ENCODE measurements around the gene GUCY2C.
"Not testable (repeated sequence)": the region's sequence is repeated elsewhere in the genome, so short reads cannot be mapped to it uniquely, and the experiment has no call there.

GUCY2C gene

GRCh38 chr12:14700935-14701334 lies 4.5 kb upstream of the GUCY2C start:
- H3K9ac ChIP-seq (ENCODE audit: low read length), result no peak overlapping the region
- peak overlapping the region; percentile 17 for H3K27ac ChIP-seq (ENCODE audit: low read depth, low read length)
- H3K4me1 ChIP-seq (ENCODE audit: control insufficient read depth, insufficient read depth, low read length), result no peaks in the 10 kb centered on the region
- H3K4me3 ChIP-seq (ENCODE audit: low read length), result no peak overlapping the region
- H3K27me3 ChIP-seq (ENCODE audit: control insufficient read depth, insufficient read depth, low read length), result no peaks in the 10 kb centered on the region
- H3K36me3 ChIP-seq (ENCODE audit: control insufficient read depth, insufficient read depth, low read length), result no peaks in the 10 kb centered on the region

DNA sequence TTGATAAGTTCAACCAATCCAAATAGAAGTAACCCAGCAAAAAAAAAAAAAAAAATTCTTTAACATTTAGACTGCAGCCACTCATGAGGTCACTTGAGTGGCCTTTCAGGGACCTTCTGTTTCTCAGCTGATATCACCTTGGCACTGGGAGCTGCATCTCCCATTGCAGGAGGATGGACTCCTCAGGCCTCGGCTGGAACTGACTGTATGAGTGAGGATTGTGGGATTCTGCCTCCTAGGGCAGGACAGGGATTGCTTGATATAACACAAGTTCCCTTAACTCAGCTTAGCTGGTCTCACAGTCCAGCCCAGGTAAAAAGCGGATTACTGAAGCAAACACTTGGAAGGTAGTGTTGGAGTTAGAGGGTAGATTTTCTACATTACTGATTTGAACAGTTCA lies 3.5 kb upstream of the GUCY2C start:
- Histone ChIP-seq H3K4me1 (ENCODE audit: control insufficient read depth, insufficient read depth, low read length) (no peaks in the 10 kb centered on the region), H3K36me3 (ENCODE audit: control insufficient read depth, insufficient read depth, low read length) (no peaks in the 10 kb centered on the region), H3K9ac (ENCODE audit: low read length) (no peak overlapping the region), H3K27me3 (ENCODE audit: control insufficient read depth, insufficient read depth, low read length) (no peaks in the 10 kb centered on the region), H3K4me3 (ENCODE audit: low read length) (no peak overlapping the region), H3K27ac (ENCODE audit: low read depth, low read length) (no peak overlapping the region)

DNA sequence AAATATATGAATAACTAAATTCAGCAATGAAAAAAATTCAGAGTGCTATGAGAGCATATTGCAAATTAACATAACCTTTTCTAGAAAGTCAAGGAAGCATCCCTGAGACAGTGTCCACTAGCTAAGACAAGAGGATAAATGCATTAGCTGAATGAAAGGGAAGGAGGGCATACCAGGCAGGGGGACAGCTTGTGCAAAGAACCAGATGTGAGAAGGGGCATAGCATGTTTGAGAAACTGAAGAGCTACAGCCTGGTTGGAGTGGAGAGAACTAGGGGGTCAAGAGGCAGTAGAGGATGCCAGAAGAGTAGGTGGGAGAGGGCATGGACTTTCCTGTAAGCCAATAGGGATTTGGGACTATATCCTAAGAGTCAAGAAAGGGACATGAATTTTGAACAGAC lies 2.2 kb upstream of the GUCY2C start:
- Histone ChIP-seq H3K36me3 (ENCODE audit: control insufficient read depth, insufficient read depth, low read length) (no peaks in the 10 kb centered on the region), H3K4me1 (ENCODE audit: control insufficient read depth, insufficient read depth, low read length) (no peaks in the 10 kb centered on the region), H3K27me3 (ENCODE audit: control insufficient read depth, insufficient read depth, low read length) (no peaks in the 10 kb centered on the region), H3K27ac (ENCODE audit: low read depth, low read length) (no peak overlapping the region), H3K4me3 (ENCODE audit: low read length) (no peak overlapping the region), H3K9ac (ENCODE audit: low read length) (no peak overlapping the region)

DNA sequence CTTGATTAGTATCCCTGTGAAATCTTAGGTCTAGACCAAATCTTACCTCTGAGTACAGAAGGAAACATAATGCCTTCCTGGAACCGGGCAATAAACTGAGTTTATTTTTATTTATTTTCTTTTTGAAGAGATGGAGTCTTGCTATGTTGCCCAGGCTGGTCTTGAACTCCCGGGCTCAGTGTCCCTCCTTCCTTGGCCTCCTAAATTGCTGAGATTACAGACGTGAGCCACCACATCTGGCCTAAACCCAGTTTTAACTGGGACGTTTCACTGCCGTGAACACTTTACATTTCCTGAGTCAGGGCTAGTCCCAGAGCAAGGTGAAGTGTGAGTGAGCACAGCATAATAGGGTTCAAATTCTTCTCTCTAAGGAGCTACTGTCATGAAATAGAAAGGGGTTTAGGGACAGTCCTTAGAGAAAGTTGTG lies 671 bp downstream of the GUCY2C start:
- no peaks in the 10 kb centered on the region for H3K27me3 ChIP-seq (ENCODE audit: control insufficient read depth, insufficient read depth, low read length)
- H3K27ac ChIP-seq (ENCODE audit: low read depth, low read length), result no peak overlapping the region
- H3K36me3 ChIP-seq (ENCODE audit: control insufficient read depth, insufficient read depth, low read length), result no peaks in the 10 kb centered on the region
- no peak overlapping the region for H3K9ac ChIP-seq (ENCODE audit: low read length)
- peak overlapping the region; percentile 60 for H3K4me3 ChIP-seq (ENCODE audit: low read length)
- H3K4me1 ChIP-seq (ENCODE audit: control insufficient read depth, insufficient read depth, low read length), result no peaks in the 10 kb centered on the region

- peak overlapping the region; percentile 32 for H3K4me3 ChIP-seq (ENCODE audit: low read length)
- no peak overlapping the region for H3K9ac ChIP-seq (ENCODE audit: low read length)
- no peaks in the 10 kb centered on the region for H3K27me3 ChIP-seq (ENCODE audit: control insufficient read depth, insufficient read depth, low read length)
- no peaks in the 10 kb centered on the region for H3K4me1 ChIP-seq (ENCODE audit: control insufficient read depth, insufficient read depth, low read length)
- no peak overlapping the region for H3K27ac ChIP-seq (ENCODE audit: low read depth, low read length)
- H3K36me3 ChIP-seq (ENCODE audit: control insufficient read depth, insufficient read depth, low read length), result no peaks in the 10 kb centered on the region
Measured at GRCh38 chr12:14694970-14695369, 1.4 kb downstream of the GUCY2C start.

DNA sequence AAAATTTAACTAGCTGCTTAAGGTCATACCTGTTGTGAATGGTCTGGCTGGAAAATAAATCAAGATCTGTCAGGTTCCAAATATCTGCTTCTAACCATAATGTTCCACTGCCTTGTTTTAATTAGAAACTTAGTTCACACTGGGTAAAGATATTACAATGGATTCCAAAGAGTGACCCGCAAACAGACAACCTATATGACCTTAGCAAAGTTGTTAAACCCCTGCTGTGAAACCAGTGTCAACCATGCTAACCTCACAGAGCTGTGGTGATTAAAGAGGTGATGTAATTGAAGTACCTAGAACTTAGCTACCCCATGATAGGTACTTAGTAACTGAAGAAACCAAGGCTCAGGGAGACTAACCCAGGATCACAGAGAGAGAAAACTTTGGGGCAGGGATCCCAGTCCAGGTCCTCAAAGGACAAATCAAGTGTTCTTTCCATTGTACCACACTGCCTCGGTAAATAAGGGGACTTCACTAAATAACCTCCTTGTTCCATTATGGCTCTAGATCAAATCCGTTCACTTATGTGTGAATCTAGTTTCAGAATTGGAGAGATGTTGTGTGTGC lies 2.2 kb downstream of the GUCY2C start:
- Histone ChIP-seq H3K27ac (ENCODE audit: low read depth, low read length) (no peak overlapping the region), H3K4me1 (ENCODE audit: control insufficient read depth, insufficient read depth, low read length) (no peaks in the 10 kb centered on the region), H3K36me3 (ENCODE audit: control insufficient read depth, insufficient read depth, low read length) (no peaks in the 10 kb centered on the region), H3K9ac (ENCODE audit: low read length) (no peak overlapping the region), H3K27me3 (ENCODE audit: control insufficient read depth, insufficient read depth, low read length) (no peaks in the 10 kb centered on the region), H3K4me3 (ENCODE audit: low read length) (peak overlapping the region; percentile 41)

- Histone ChIP-seq H3K27me3 (ENCODE audit: control insufficient read depth, insufficient read depth, low read length) (no peaks in the 10 kb centered on the region), H3K4me3 (ENCODE audit: low read length) (no peak overlapping the region), H3K36me3 (ENCODE audit: control insufficient read depth, insufficient read depth, low read length) (no peaks in the 10 kb centered on the region), H3K9ac (ENCODE audit: low read length) (no peak overlapping the region), H3K27ac (ENCODE audit: low read depth, low read length) (no peak overlapping the region), H3K4me1 (ENCODE audit: control insufficient read depth, insufficient read depth, low read length) (no peaks in the 10 kb centered on the region)
Measured at GRCh38 chr12:14693116-14693515, 3.3 kb downstream of the GUCY2C start.

DNA sequence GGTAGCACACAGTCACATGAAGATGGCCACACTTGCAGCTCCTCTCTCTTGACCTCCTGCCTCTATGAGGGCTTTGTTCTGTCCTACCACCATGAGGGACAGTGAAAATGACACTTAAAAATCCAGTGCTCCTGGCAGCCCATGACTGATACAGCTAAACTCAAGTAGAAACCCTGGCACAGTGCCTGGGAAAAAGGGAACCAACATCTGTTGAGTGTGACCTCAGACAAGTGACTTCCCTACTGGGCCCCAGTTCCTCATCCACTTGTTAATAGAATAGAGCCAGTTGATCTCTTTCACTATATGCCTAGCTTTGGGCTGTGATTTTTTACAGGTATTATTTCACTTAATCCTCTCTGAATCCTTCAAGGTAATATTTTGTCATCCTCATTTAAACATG lies 4.8 kb downstream of the GUCY2C start:
- H3K9ac ChIP-seq (ENCODE audit: low read length), result no peak overlapping the region
- H3K36me3 ChIP-seq (ENCODE audit: control insufficient read depth, insufficient read depth, low read length), result no peaks in the 10 kb centered on the region
- no peak overlapping the region for H3K27ac ChIP-seq (ENCODE audit: low read depth, low read length)
- H3K27me3 ChIP-seq (ENCODE audit: control insufficient read depth, insufficient read depth, low read length), result no peaks in the 10 kb centered on the region
- H3K4me1 ChIP-seq (ENCODE audit: control insufficient read depth, insufficient read depth, low read length), result no peaks in the 10 kb centered on the region
- H3K4me3 ChIP-seq (ENCODE audit: low read length), result no peak overlapping the region

DNA sequence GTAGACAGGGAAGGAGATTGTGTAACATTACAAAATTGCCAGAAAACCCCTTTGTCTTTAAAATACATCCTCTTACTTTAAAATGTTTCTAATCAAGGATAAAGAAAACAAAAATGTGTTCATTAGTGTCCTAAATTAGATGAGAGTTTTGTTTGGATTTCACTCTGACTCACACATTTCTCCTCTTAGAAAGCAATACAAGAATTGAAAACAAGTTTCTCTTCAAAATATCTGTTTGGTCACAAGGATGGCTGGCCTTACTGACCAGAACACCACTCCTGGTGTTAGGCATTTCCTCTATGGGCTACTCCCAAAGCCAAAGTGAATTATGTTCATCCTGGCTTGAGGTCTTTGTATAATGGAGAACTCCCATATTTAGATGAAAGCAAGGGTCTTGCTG lies 6.4 kb downstream of the GUCY2C start:
- Histone ChIP-seq H3K9ac (ENCODE audit: low read length) (no peak overlapping the region), H3K4me1 (ENCODE audit: control insufficient read depth, insufficient read depth, low read length) (no peaks in the 10 kb centered on the region), H3K4me3 (ENCODE audit: low read length) (no peak overlapping the region), H3K36me3 (ENCODE audit: control insufficient read depth, insufficient read depth, low read length) (no peaks in the 10 kb centered on the region), H3K27me3 (ENCODE audit: control insufficient read depth, insufficient read depth, low read length) (no peaks in the 10 kb centered on the region), H3K27ac (ENCODE audit: low read depth, low read length) (no peak overlapping the region)

DNA sequence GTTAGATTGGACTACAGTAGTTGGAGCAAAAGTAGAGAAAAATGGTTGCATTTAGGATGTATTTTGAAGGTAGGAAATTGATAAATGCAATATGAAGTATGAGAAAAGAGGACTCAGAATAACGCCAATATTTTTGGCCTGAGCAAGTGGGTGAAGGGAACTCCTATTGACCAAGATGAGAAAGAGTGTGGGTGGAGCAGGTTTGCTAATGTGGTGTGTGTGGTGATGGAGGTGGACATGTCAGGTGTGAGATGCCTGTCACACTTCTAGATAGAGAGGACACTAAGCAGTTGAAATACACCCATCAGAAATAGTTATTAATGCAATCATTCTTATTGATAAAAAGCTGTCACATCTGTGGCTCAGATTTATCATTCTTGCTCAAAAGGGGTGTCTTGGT lies 7.3 kb downstream of the GUCY2C start:
- Histone ChIP-seq H3K4me1 (ENCODE audit: control insufficient read depth, insufficient read depth, low read length) (no peaks in the 10 kb centered on the region), H3K27me3 (ENCODE audit: control insufficient read depth, insufficient read depth, low read length) (no peaks in the 10 kb centered on the region), H3K36me3 (ENCODE audit: control insufficient read depth, insufficient read depth, low read length) (no peaks in the 10 kb centered on the region), H3K27ac (ENCODE audit: low read depth, low read length) (no peak overlapping the region), H3K4me3 (ENCODE audit: low read length) (no peak overlapping the region), H3K9ac (ENCODE audit: low read length) (no peak overlapping the region)

GRCh38 chr12:14682231-14682630 lies 14.2 kb downstream of the GUCY2C start:
- H3K9ac ChIP-seq (ENCODE audit: low read length); H3K36me3 ChIP-seq (ENCODE audit: control insufficient read depth, insufficient read depth, low read length); H3K27me3 ChIP-seq (ENCODE audit: control insufficient read depth, insufficient read depth, low read length); H3K27ac ChIP-seq (ENCODE audit: low read depth, low read length); H3K4me1 ChIP-seq (ENCODE audit: control insufficient read depth, insufficient read depth, low read length); H3K4me3 ChIP-seq (ENCODE audit: low read length): not testable (repeated sequence)

DNA sequence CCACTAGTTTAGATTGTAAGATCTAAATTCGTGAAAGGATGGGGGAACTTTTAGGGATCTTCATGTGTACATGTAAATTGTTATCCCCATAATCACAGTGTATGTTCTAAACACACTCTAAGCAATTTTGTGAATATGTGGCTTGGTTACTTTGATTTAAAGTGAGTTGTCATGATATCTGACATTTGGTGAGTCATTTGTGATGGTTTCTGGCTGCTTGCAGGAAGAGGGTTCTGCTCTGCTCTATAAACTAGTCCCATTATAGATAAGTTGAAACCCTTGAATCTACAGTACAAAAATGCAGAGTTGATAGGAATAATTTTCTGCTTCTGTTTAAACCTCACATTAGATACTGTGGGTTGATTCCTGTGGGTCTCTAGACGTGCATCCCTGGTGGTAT lies 14.8 kb downstream of the GUCY2C start:
- no peak overlapping the region for H3K27ac ChIP-seq (ENCODE audit: low read depth, low read length)
- H3K4me1 ChIP-seq (ENCODE audit: control insufficient read depth, insufficient read depth, low read length), result no peaks in the 10 kb centered on the region
- H3K36me3 ChIP-seq (ENCODE audit: control insufficient read depth, insufficient read depth, low read length), result no peaks in the 10 kb centered on the region
- H3K4me3 ChIP-seq (ENCODE audit: low read length), result no peak overlapping the region
- no peaks in the 10 kb centered on the region for H3K27me3 ChIP-seq (ENCODE audit: control insufficient read depth, insufficient read depth, low read length)
- H3K9ac ChIP-seq (ENCODE audit: low read length), result no peak overlapping the region

DNA sequence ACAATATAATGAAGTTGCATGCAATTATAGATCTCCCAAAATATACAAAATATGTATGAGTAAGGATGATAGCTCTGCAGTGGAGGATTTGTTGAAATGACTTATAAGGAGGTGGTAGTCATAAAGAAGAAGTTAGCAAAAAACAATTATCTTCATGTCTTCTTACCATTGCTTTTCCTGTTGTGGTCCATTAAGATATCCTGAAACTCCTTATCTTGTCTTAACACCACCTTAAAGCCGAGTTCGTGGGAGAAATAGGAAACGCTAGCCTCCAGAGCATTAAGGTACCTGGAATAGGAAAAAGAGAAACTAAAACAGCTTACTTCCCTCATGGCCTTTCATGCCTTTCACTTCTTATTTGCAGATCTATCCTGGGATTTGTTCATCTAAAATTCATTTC lies 15.2 kb downstream of the GUCY2C start:
- Histone ChIP-seq H3K27ac (ENCODE audit: low read depth, low read length) (no peak overlapping the region), H3K9ac (ENCODE audit: low read length) (no peak overlapping the region), H3K27me3 (ENCODE audit: control insufficient read depth, insufficient read depth, low read length) (no peaks in the 10 kb centered on the region), H3K4me1 (ENCODE audit: control insufficient read depth, insufficient read depth, low read length) (no peaks in the 10 kb centered on the region), H3K36me3 (ENCODE audit: control insufficient read depth, insufficient read depth, low read length) (no peaks in the 10 kb centered on the region), H3K4me3 (ENCODE audit: low read length) (no peak overlapping the region)
